ENCODE data around the gene PDZRN3.

The PDZRN3 gene

GRCh38 chr3:73623346-73623745 lies 1.4 kb downstream of the PDZRN3 start:
- DNase-seq (ENCODE audit: low read depth in 2 of 2, low spot score in 1 of 2), result no peak

GRCh38 chr3:73622091-73622805 lies 2.5 kb downstream of the PDZRN3 start:
- no peak for DNase-seq (ENCODE audit: low read depth in 2 of 2, low spot score in 1 of 2)

DNA sequence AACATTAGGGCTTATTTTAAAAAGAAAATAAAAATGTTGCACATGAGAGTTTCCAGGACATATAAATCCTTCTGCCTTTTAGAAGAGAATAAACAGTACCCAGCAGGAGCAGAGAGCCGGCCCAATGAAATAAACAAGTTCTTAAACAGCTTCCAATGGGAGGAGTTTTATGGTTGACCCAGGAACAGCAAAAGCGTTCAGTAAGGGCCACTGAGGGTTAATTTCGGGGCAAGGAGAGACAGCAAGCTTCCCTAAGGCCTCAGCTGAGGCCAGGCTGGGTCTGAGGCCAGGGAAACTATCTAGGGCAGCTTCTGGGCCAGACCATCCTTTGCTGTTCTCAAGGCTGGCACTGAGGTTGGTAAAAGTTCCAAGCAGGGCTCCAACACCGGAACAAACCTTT lies 3.4 kb downstream of the PDZRN3 start:
- no peak for DNase-seq (ENCODE audit: low read depth in 2 of 2, low spot score in 1 of 2)

GRCh38 chr3:73618461-73618860 lies 6.3 kb downstream of the PDZRN3 start:
- DNase-seq (ENCODE audit: low read depth in 2 of 2, low spot score in 1 of 2), result no peak

- no peak for DNase-seq (ENCODE audit: low read depth in 2 of 2, low spot score in 1 of 2)
These were observed 8.7 kb downstream of the PDZRN3 start for GRCh38 chr3:73616056-73616455.

GRCh38 chr3:73614419-73614818 lies 10.3 kb downstream of the PDZRN3 start:
- no peak for DNase-seq (ENCODE audit: low read depth in 2 of 2, low spot score in 1 of 2)

DNA sequence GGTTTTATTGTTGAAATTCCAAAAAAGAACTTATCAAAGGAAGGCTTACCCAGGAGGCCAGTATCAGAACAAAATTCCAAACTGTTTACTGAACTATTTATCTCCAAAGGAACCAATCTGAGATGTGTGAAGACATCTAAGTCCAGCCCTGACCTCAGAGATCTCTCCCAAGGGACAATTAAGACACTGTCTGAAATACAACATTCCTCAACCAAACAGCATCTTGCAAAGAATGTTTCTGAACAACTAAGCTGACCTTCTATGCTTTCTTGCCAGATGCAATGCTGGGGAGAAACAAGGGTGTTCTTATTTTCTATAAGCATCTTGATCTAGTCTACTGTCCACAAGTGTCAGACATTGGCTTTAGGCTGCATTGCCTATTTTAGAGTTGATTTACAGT lies 13.6 kb downstream of the PDZRN3 start:
- no peak for DNase-seq (ENCODE audit: low read depth in 2 of 2, low spot score in 1 of 2)

DNA sequence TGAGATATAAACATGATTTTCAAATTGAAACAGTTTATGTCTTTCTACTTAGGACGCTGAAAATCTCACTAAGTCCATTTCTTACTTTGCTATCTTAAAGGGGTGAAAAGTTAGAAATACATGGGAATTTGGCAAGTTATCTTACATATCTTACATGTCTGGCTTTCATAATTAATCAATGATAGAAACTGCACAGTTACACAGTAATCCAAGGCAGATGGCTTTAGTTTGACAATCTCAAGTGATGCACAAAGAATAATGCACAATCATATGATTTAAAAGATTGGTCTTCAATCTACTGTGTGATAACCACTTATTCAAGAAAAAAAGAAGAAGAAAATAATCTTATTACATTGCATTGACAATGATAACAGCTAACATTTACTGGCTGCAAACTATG lies 14.2 kb downstream of the PDZRN3 start:
- DNase-seq (ENCODE audit: low read depth in 2 of 2, low spot score in 1 of 2), result no peak

DNA sequence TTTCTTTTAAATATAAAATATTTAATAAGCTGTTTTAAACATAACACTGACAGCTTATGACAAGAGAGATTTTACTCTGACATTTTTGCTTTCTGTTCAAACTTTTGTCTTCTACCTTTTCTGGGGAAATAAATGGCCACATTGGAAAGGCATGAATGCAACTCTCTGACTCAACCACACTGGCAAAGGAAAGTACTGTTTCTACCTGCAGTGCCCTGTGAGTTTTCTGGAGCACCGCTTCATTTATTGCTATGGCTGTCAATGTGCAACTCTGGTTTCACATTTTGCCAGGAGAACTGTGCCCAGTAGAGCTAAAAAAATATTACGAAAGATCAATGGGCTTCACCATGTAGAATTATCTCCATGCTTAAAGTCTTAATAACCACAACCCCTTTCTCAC lies 15.1 kb downstream of the PDZRN3 start:
- no peak for DNase-seq (ENCODE audit: low read depth in 2 of 2, low spot score in 1 of 2)

GRCh38 chr3:73609315-73609641 lies 15.5 kb downstream of the PDZRN3 start:
- no peak for DNase-seq (ENCODE audit: low read depth in 2 of 2, low spot score in 1 of 2)

DNA sequence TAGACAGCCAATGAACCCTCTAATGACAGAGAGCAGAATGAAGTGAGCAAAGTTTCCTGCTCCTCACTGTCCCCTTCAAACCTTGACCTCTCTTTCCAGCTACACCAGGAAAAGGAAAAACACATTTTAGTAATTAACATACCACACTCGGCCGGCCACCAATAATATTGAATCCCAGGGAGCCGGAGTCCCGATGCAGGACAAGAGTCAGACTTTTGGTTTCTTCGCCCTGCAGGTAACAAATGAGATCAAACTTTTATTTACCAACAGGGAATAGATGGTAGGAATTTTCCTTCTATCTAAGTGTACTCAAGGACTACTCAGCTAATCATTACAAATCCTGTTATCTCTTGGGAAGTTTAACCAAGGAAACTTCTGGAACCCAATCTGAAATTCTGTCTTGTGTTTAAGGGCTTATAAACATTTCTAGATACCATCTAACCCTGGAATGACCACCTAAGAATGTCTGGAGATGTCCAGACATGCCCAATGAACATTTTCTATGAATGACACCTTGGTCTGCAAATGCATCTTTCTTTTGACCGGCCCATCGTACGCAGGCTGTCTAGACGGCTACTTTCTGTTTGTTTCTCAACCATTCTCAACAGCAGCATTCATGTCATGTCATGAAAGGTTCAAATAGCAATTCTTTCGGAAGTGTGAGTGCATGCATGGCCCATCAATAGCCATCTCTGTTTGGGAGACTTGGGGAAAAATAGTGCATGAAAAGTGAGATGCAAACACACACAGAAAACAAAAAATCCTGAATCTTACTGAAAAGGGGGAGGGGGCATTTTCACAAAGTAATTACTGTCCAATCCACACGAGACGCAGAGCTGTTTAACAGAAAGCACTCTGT lies 16.1 kb downstream of the PDZRN3 start:
- DNase-seq (ENCODE audit: low read depth in 2 of 2, low spot score in 1 of 2), result no peak

DNA sequence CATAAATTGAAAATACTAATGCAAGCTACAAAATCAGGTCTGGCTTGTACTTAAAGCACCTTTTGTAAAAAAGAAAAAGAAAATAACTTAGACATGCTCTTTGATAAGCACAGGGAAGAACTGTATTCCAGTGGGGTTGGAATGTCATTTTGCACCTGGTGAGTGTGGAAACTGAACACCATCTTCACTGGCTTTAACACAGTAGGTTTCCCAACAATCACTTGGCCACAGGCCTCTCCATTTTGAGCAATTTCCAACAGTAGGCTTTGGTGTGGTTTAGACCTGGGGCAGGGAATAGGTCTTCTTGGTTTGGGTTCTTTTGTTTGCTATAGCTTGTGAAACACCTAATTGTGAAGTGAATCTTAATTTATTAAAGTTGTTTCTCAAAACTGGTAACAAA lies 18.9 kb downstream of the PDZRN3 start:
- no peak for DNase-seq (ENCODE audit: low read depth in 2 of 2, low spot score in 1 of 2)

GRCh38 chr3:73605412-73605811 lies 19.3 kb downstream of the PDZRN3 start:
- DNase-seq (ENCODE audit: low read depth in 2 of 2, low spot score in 1 of 2), result no peak

GRCh38 chr3:73604451-73604850 lies 20.3 kb downstream of the PDZRN3 start:
- no peak for DNase-seq (ENCODE audit: low read depth in 2 of 2, low spot score in 1 of 2)

GRCh38 chr3:73603762-73604171 lies 21.0 kb downstream of the PDZRN3 start:
- DNase-seq (ENCODE audit: low read depth in 2 of 2, low spot score in 1 of 2), result no peak

DNA sequence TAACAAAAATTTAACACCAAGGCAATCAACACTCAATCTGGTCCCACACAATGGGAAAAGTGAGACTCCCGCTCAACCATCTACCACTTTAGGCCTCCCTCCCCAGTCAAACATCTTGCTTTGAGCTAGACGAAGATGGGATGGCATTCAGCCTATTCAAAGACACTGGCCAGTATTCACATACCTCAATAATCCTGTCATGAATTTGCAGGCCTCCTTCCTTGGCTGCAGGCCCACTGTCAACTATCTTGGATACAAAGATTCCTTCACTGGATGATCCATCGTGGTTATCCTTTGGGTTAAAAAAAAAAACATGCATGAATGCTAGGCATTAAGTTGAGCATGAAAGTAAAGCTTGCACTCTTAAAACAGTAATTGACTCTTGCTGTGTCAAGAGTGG lies 22.6 kb downstream of the PDZRN3 start:
- no peak for DNase-seq (ENCODE audit: low read depth in 2 of 2, low spot score in 1 of 2)

DNA sequence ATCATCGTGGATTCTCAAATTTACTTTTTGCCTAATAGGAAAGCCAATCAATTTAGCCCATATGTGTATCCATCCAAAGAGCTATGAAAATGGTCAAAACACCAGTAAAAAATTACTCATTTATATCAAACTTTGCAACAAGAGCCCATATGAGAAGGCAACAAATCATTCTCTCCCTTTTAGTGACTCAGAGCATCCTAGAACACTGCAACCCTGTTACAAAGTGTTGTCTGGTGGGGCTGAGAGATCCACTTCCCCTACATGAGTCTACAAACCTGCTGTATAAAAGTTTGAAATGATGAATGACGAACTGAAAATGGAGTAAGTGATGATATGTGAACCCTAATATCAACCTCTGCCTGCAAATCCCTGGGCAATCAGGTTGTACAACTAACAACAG lies 23.3 kb downstream of the PDZRN3 start:
- DNase-seq (ENCODE audit: low read depth in 2 of 2, low spot score in 1 of 2), result no peak

DNA sequence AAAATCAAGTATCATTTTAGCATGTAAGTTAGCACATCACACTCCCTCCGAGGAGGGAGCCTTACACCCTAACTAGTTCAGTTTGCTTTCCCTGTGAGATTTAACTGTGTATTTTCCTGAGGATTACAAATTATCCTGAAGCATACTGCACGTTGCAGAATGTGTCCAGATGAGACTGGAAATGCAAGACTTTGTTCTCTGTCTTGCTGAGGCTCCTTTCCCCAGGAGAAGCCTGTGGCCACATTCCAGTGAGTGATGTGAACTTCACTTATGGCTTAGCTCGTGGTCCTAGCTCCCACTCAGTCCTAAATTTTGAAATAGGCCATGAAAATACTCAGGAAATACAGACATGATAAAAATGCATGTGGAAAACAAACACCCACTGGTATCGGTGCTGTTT lies 23.7 kb downstream of the PDZRN3 start:
- no peak for DNase-seq (ENCODE audit: low read depth in 2 of 2, low spot score in 1 of 2)

GRCh38 chr3:73600293-73600938 lies 24.3 kb downstream of the PDZRN3 start:
- DNase-seq (ENCODE audit: low read depth in 2 of 2, low spot score in 1 of 2), result no peak

GRCh38 chr3:73599605-73600004 lies 25.1 kb downstream of the PDZRN3 start:
- no peak for DNase-seq (ENCODE audit: low read depth in 2 of 2, low spot score in 1 of 2)

DNA sequence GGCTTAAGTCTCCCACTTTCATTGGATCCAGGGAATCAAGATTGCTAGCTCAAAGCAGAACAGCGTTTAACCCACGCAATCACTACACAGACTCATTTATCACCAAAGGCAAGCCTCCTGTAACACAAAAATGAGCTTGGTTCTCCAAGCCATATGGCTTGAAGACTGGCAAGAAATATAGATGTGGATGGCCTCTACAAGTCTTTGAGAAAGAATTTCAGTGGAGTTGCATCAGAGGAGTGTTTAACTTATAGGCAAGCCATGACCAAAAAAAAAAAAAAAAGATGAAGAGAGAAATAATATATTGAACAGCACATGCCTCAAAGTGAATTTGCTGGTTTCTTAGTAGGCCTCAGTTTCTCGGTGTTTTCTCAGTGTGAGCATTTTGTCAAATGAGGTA lies 27.3 kb downstream of the PDZRN3 start:
- DNase-seq (ENCODE audit: low read depth in 2 of 2, low spot score in 1 of 2), result no peak

Data from stimulated activated CD8-positive, alpha-beta memory T cell treated with anti-CD3 and anti-CD28 coated beads, Interleukin-4, amount 100 ng/mL, for 4 hours (primary cell).